Right cardiac atrium (tissue), 5 donors: ENCODE measurements around the gene MTHFD1L. TPM values are rescaled to one million over a fixed set of nuclear protein-coding genes. Genes with fewer than 3 reads are reported as not detected.

Experiments
- ATAC-seq, 2 donors: fragments of 200-7000 bp; cut with Tn5 transposase; one replicate each; pipeline versions ENCODE4 v1.8.0 to v1.9.1; 2020; ENCODE audit warnings: moderate library complexity in 2 of 2, mild to moderate bottlenecking in 1 of 2
- DNase-seq, 3 donors: peaks; one replicate each; pipeline ENCODE4 v3.0.0-alpha.2; 2020
- H3K27ac ChIP-seq: one replicate; pipeline ENCODE4 v1.5.1; 2013; ENCODE audit warnings: mild to moderate bottlenecking, low read length, control low read depth, moderate library complexity
- H3K27me3 ChIP-seq: one replicate; pipeline ENCODE4 v1.6.1; 2013; ENCODE audit not compliant: control insufficient read depth, insufficient read depth
- H3K4me1 ChIP-seq: one replicate; pipeline ENCODE4 v1.6.1; 2013; ENCODE audit warnings: low read length; ENCODE audit not compliant: control insufficient read depth, insufficient read depth
- H3K4me3 ChIP-seq: one replicate; pipeline ENCODE4 v1.5.1; 2013; ENCODE audit warnings: low read length, control low read depth
- H3K9me3 ChIP-seq: one replicate; pipeline ENCODE4 v1.6.1; 2013; ENCODE audit warnings: low read length; ENCODE audit not compliant: control insufficient read depth
- WGBS: extraction: QIAGEN DNeasy Blood & Tissue Kit; methylation state at CpG from one replicate; pipeline ENCODE4 v1.1.7; 2013; 5-methylcytosine and 5-hydroxymethylcytosine counted together
- intact Hi-C, 4 donors: fragments of 100-400 bp; cut with DNase I; formaldehyde crosslinking; loops; one replicate each; pipeline versions ENCODE4 v1.11.0 to v1.14.0; 2022 to 2023
- polyA plus RNA-seq: library from polyadenylated mRNA; stranded (reverse); fragments of 200-250 nt; gene quantifications from one replicate; pipeline ENCODE4 v1.2.3, GENCODE V29; 2013
- total RNA-seq, 4 donors: library from RNA; stranded (reverse); fragmentation: NEBNext Ultra II Directional; extraction: Animal tissue kit (Norgen Biotek cat#: 25700); gene quantifications; one replicate each; pipeline ENCODE4 v1.2.1, GENCODE V29; 2021
- donor health status: healthy with polysubstance abuse.
- donor health status: DM: no; HTN: yes; CAD: no.
- donor health status: DM: no; HTN: no; CAD: no.
- donor health status: DM: no; HTN: yes; CAD: no; lungs with severe emphysema.
- donor health status: DM: yes; HTN: yes; CAD: no.

Gene MTHFD1L
- total and polyA plus RNA-seq, 5 donors: 2.4 to 18.2 (median 5.0) TPM

- DNase-seq: no peak
- no peak for ATAC-seq
- intact Hi-C loops: no loop called here
- H3K27ac ChIP-seq: no peak overlapping the region
- H3K27me3 ChIP-seq: no peaks in the 10 kb centered on the region
- no peaks in the 10 kb centered on the region for H3K9me3 ChIP-seq
- H3K4me3 ChIP-seq: no peak overlapping the region
- WGBS: 98% methylated on average over 4 of the region's 4 CpGs
- H3K4me1 ChIP-seq: no peaks in the 10 kb centered on the region
Observed at GRCh38 chr6:150969901-150970300, 104.4 kb downstream of the MTHFD1L start.

GRCh38 chr6:150971219-150971618, 105.7 kb downstream of the MTHFD1L start:
- H3K4me1 ChIP-seq: no peaks in the 10 kb centered on the region
- no peaks in the 10 kb centered on the region for H3K9me3 ChIP-seq
- no peak overlapping the region for H3K27ac ChIP-seq
- no peak overlapping the region for H3K4me3 ChIP-seq
- DNase-seq: no peak
- ATAC-seq: no peak
- H3K27me3 ChIP-seq: no peaks in the 10 kb centered on the region
- WGBS: 88% methylated on average over 8 of the region's 8 CpGs
- intact Hi-C loops: no loop called here

DNA sequence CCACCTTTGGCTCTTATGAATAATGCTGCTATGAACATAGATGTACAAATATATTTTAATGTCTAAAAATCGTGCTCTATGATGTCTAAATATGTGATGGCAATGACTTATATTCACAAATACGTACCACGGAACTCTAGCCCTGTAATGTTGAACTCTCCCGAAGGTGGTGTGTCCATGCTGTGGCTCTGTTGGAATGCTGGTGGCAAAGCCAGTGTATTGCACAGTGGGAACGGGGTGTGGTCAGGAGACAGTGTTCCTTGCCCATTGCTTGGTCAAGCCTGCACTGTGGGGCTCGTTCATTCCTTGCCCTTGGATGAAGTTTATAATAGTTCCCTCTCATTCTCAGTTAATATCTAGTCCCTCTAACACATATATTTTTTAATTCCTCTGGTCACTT, 109.6 kb downstream of the MTHFD1L start:
- H3K4me1 ChIP-seq: no peaks in the 10 kb centered on the region
- no peak overlapping the region for H3K27ac ChIP-seq
- ATAC-seq (no peak), DNase-seq (no peak)
- H3K4me3 ChIP-seq: no peak overlapping the region
- no peaks in the 10 kb centered on the region for H3K9me3 ChIP-seq
- H3K27me3 ChIP-seq: no peaks in the 10 kb centered on the region
- 96% methylated on average over 6 of the region's 6 CpGs for WGBS
- intact Hi-C loops: no loop called here

DNA sequence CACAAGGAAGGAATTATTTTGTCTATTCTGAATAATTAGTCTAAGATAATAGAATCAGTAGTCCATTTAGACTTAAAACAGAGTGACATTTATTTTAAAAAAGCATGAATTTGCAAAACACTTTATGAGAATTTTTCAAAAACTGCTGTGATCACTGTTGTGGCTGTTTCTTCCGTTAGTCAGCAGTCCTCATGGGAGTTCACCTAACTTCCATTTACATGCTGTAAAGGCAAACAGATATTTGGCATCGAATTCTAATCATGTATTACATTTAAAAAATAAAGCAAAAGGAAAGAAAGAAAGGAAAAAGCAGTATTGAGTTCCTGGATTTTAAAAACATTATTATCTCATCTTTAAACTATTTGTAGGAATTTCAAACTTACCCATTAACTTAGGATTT, 111.8 kb downstream of the MTHFD1L start:
- H3K27me3 ChIP-seq: no peaks in the 10 kb centered on the region
- no peaks in the 10 kb centered on the region for H3K4me1 ChIP-seq
- no peaks in the 10 kb centered on the region for H3K9me3 ChIP-seq
- H3K4me3 ChIP-seq: no peak overlapping the region
- 55% methylated on average over 2 of the region's 2 CpGs for whole genome bisulfite sequencing
- H3K27ac ChIP-seq: no peak overlapping the region
- DNase-seq: no peak
- no peak for ATAC-seq
- intact Hi-C loops: no loop called here

GRCh38 chr6:150978624-150979023, 113.1 kb downstream of the MTHFD1L start:
- no peaks in the 10 kb centered on the region for H3K27me3 ChIP-seq
- DNase-seq (no peak), ATAC-seq (no peak)
- no peaks in the 10 kb centered on the region for H3K4me1 ChIP-seq
- H3K4me3 ChIP-seq: no peak overlapping the region
- WGBS: 90% methylated on average over 10 of the region's 10 CpGs
- no peaks in the 10 kb centered on the region for H3K9me3 ChIP-seq
- H3K27ac ChIP-seq: no peak overlapping the region
- intact Hi-C loops: no loop called here

DNA sequence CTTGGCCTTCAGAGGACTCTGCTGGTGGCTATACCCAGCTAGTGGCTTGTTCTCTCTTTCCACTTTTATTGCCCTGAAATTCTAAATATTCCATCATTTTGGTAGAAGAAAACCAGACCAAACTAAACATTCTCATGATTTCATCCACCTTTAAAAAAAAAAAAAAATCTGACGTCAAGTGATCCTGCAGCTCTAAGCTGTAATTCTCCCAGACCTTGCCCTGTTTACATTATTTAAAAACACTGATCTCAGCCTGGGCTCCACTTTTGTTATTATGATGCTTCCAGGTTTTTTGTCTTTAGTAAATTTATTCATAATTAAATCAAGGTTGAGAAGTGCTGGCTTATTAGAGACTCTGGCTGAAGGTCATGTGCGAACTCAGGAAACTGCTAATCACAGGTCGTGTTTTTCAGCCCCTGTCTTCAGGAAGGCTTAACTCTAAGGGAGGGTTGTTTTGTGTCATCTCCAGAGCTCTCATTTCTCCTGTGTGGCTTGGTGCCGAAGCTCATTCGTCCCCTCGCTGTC, 114.4 kb downstream of the MTHFD1L start:
- intact Hi-C loops: no loop called here
- no peaks in the 10 kb centered on the region for H3K9me3 ChIP-seq
- H3K27me3 ChIP-seq: no peaks in the 10 kb centered on the region
- H3K4me1 ChIP-seq: no peaks in the 10 kb centered on the region
- H3K4me3 ChIP-seq: no peak overlapping the region
- DNase-seq: no peak
- ATAC-seq: no peak
- WGBS: 96% methylated on average over 6 of the region's 6 CpGs
- no peak overlapping the region for H3K27ac ChIP-seq

- WGBS: 60% methylated on average over 11 of the region's 11 CpGs
- H3K27ac ChIP-seq: no peak overlapping the region
- H3K27me3 ChIP-seq: no peaks in the 10 kb centered on the region
- intact Hi-C loops: no loop called here
- no peak overlapping the region for H3K4me3 ChIP-seq
- DNase-seq: no peak
- no peaks in the 10 kb centered on the region for H3K4me1 ChIP-seq
- ATAC-seq: peak; percentile 56 to 95
- H3K9me3 ChIP-seq: no peaks in the 10 kb centered on the region
Observed at GRCh38 chr6:150981095-150981494, 115.6 kb downstream of the MTHFD1L start.

- ATAC-seq: no peak
- no peak overlapping the region for H3K4me3 ChIP-seq
- intact Hi-C loops: no loop called here
Observed at GRCh38 chr6:150981669-150982068, 116.2 kb downstream of the MTHFD1L start.

GRCh38 chr6:150987371-150987828, 121.9 kb downstream of the MTHFD1L start:
- Histone ChIP-seq H3K4me3 (no peak overlapping the region), H3K9me3 (no peaks in the 10 kb centered on the region), H3K27ac (no peak overlapping the region), H3K4me1 (no peaks in the 10 kb centered on the region), H3K27me3 (no peaks in the 10 kb centered on the region)
- intact Hi-C loops: no loop called here
- 85% methylated on average over 7 of the region's 7 CpGs for WGBS
- no peak for ATAC-seq
- DNase-seq: no peak

More at GRCh38 chr6:150981669-150982068, 116.2 kb downstream of the MTHFD1L start:
- no peak for DNase-seq
- Histone ChIP-seq H3K9me3 (no peaks in the 10 kb centered on the region), H3K4me1 (no peaks in the 10 kb centered on the region), H3K27ac (no peak overlapping the region), H3K27me3 (no peaks in the 10 kb centered on the region)
- 82% methylated on average over 2 of the region's 2 CpGs for WGBS

- H3K27me3 ChIP-seq: no peaks in the 10 kb centered on the region
- no peak overlapping the region for H3K27ac ChIP-seq
- no peak for ATAC-seq
- no peak overlapping the region for H3K4me3 ChIP-seq
- H3K9me3 ChIP-seq: no peaks in the 10 kb centered on the region
- no peak for DNase-seq
- 80% methylated on average over 5 of the region's 5 CpGs for WGBS
- H3K4me1 ChIP-seq: no peaks in the 10 kb centered on the region
- intact Hi-C loops: no loop called here
Observed at GRCh38 chr6:150987855-150988464, 122.5 kb downstream of the MTHFD1L start.

- no peak for DNase-seq
- H3K4me3 ChIP-seq: no peak overlapping the region
- H3K27me3 ChIP-seq: no peaks in the 10 kb centered on the region
- 62% methylated on average over 3 of the region's 3 CpGs for WGBS
- intact Hi-C loops: no loop called here
- no peaks in the 10 kb centered on the region for H3K9me3 ChIP-seq
- H3K4me1 ChIP-seq: no peaks in the 10 kb centered on the region
- ATAC-seq: no peak
- no peak overlapping the region for H3K27ac ChIP-seq
Observed at GRCh38 chr6:150991487-150991886, 126.0 kb downstream of the MTHFD1L start.

- ATAC-seq: no peak
- no peaks in the 10 kb centered on the region for H3K9me3 ChIP-seq
Observed at GRCh38 chr6:150992262-150992661, 126.8 kb downstream of the MTHFD1L start.

More at GRCh38 chr6:150992262-150992661, 126.8 kb downstream of the MTHFD1L start:
- Histone ChIP-seq H3K27me3 (no peaks in the 10 kb centered on the region), H3K4me1 (no peaks in the 10 kb centered on the region), H3K4me3 (no peak overlapping the region), H3K27ac (no peak overlapping the region)
- no peak for DNase-seq
- WGBS: 98% methylated on average over 2 of the region's 2 CpGs
- intact Hi-C loops: no loop called here
